Type B pancreatic cell (in vitro differentiated cells): ENCODE measurements around the gene SNX15. TPM values are rescaled to one million over a fixed set of nuclear protein-coding genes. Genes with fewer than 3 reads are reported as not detected.

Experiments
- DNase-seq: peaks from one replicate; pipeline ENCODE4 v3.0.0; 2021; ENCODE audit warnings: mixed read lengths; ENCODE audit not compliant: unreplicated experiment; ENCODE audit errors: extremely low spot score
- H3K27ac Mint-ChIP-seq: 2 replicates; pipeline ENCODE4 v1.8.0; 2021; ENCODE audit warnings: mild to moderate bottlenecking, mixed read lengths
- H3K27me3 Mint-ChIP-seq: 2 replicates; pipeline ENCODE4 v1.8.0; 2021; ENCODE audit warnings: mixed read lengths
- H3K36me3 Mint-ChIP-seq: 2 replicates; pipeline ENCODE4 v1.8.0; 2021; ENCODE audit warnings: mixed read lengths
- H3K4me1 Mint-ChIP-seq: one replicate; pipeline ENCODE4 v1.8.0; 2021; ENCODE audit warnings: mixed read lengths; ENCODE audit not compliant: unreplicated experiment
- H3K4me3 Mint-ChIP-seq: 2 replicates; pipeline ENCODE4 v1.8.0; 2021; ENCODE audit warnings: mild to moderate bottlenecking, mixed read lengths
- H3K9me3 Mint-ChIP-seq: 2 replicates; pipeline ENCODE4 v1.8.0; 2021; ENCODE audit warnings: mixed read lengths
- CTCF ChIP-seq: fragments of 200-600 bp; sonication (generic); conservative IDR thresholded peaks from 2 replicates; pipeline ENCODE4 v1.5.0; 2021; ENCODE audit warnings: antibody characterized with exemption, mild to moderate bottlenecking
- microRNA-seq: library from miRNA; unstranded; fragments of <30 nt; microRNA quantifications from one replicate; pipeline ENCODE4, GENCODE V29; 2020
- total RNA-seq: library from RNA; stranded (reverse); gene quantifications from 2 replicates; pipeline ENCODE4 v1.2.1, GENCODE V29; 2021; ENCODE audit warnings: low replicate concordance

The SNX15 gene
- total RNA-seq, 1 donor from 2014 or later: 25.3 TPM

DNA sequence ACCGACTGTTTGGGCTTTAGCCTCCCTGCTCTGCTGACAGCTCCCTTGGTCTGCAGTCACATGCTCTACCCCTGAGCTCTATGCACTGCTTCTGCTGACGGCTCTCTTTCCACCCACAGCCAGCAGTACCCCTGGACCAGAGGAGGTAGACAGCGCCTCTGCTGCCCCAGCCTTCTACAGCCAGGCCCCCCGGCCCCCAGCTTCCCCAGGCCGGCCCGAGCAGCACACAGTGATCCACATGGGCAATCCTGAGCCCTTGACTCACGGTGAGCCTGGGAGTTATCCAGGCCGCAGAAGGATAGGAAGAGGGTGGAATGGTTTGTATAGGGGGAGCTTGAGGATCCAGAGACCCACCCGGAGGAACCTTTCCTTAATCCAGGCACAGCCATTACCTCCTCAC, 59.6 kb downstream of the SNX15 start:
- Mint-ChIP-seq H3K4me3 (no peak overlapping the region), H3K4me1 (peaks cover 10% of the 10 kb centered on the region), H3K36me3 (peaks cover 11% of the 10 kb centered on the region), H3K27me3 (no peaks in the 10 kb centered on the region), H3K27ac (no peak overlapping the region), H3K9me3 (no peaks in the 10 kb centered on the region)
- TF ChIP-seq CTCF: no peak
- no peak for DNase-seq

- Mint-ChIP-seq H3K4me3 (no peak overlapping the region), H3K27me3 (no peaks in the 10 kb centered on the region), H3K27ac (no peak overlapping the region), H3K4me1 (peaks cover 10% of the 10 kb centered on the region), H3K9me3 (no peaks in the 10 kb centered on the region), H3K36me3 (peaks cover 11% of the 10 kb centered on the region)
- no peak for DNase-seq
- no peak for TF ChIP-seq CTCF
These were observed 60.0 kb downstream of the SNX15 start for GRCh38 chr11:65087216-65087615.

DNA sequence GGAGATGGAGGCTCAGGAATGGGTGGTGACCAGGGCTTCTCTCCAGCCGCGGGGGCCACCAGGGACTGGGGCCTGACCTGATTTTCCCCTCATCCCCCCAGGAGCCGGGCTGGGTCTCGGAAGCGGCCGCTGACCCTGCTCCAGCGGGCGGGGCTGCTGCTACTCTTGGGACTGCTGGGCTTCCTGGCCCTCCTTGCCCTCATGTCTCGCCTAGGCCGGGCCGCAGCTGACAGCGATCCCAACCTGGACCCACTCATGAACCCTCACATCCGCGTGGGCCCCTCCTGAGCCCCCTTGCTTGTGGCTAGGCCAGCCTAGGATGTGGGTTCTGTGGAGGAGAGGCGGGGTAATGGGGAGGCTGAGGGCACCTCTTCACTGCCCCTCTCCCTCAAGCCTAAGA, 60.6 kb downstream of the SNX15 start:
- Mint-ChIP-seq H3K36me3 (peaks cover 11% of the 10 kb centered on the region), H3K27me3 (no peaks in the 10 kb centered on the region), H3K27ac (no peak overlapping the region), H3K4me3 (no peak overlapping the region), H3K9me3 (no peaks in the 10 kb centered on the region), H3K4me1 (peaks cover 7% of the 10 kb centered on the region)
- TF ChIP-seq CTCF: no peak
- no peak for DNase-seq

DNA sequence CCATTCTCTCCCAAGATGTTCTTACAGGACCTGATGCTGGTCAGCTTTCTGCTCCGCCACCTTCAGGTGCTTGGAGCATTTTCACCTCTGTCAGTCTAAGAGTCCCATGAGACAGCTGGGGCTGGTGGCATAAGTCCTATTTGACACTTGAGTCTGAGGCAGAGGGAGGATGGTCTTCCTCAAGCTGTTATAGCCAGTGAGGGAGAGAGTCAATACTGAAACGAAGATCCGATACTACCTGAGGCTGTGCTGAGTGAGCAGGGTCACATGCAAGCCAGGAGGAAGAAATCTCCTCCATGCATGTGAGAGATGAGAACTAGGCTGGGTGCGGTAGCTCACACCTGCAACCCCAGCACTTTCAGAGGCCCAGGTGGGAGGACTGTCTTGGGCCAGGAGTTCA, 62.4 kb downstream of the SNX15 start:
- no peak overlapping the region for H3K4me3 Mint-ChIP-seq
- H3K36me3 Mint-ChIP-seq: peaks cover 11% of the 10 kb centered on the region
- no peak for DNase-seq
- H3K27me3 Mint-ChIP-seq: no peaks in the 10 kb centered on the region
- no peak overlapping the region for H3K27ac Mint-ChIP-seq
- no peak for TF ChIP-seq CTCF
- H3K9me3 Mint-ChIP-seq: no peaks in the 10 kb centered on the region
- H3K4me1 Mint-ChIP-seq: peaks cover 4% of the 10 kb centered on the region

Small RNA genes within 50 kb of the gene (microRNA-seq; reads per million reads assigned to microRNA genes)
- gene MIR6879: 1.4 reads per million

Other genes starting within 250 kb of the SNX15 start
- 315 and 450 TPM in 2 replicates for gene SF1, start 248.9 kb upstream of the SNX15 start, total RNA-seq
- 8.6 and 20.2 TPM in 2 replicates for gene MAP4K2, start 224.2 kb upstream of the SNX15 start, total RNA-seq
- gene MEN1, start 216.9 kb upstream of the SNX15 start, total RNA-seq: 35.5 and 50.6 TPM in 2 replicates
- 20.1 and 47.7 TPM in 2 replicates for gene CDC42BPG, start 182.8 kb upstream of the SNX15 start, total RNA-seq
- 86.6 and 121 TPM in 2 replicates for gene EHD1, start 148.8 kb upstream of the SNX15 start, total RNA-seq
- 26.8 and 30.8 TPM in 2 replicates for gene ATG2A, start 110.2 kb upstream of the SNX15 start, total RNA-seq
- 14.8 and 19.4 TPM in 2 replicates for gene PPP2R5B, start 102.8 kb upstream of the SNX15 start, total RNA-seq
- gene GPHA2, start 91.5 kb upstream of the SNX15 start, total RNA-seq: 0.85 TPM in 1 of 2 replicates, not detected in the other
- gene MAJIN, start 55.3 kb upstream of the SNX15 start, total RNA-seq: not detected in 2 replicates
- 1.0 TPM in 2 replicates for gene BATF2, start 30.5 kb upstream of the SNX15 start, total RNA-seq
- 63.0 and 65.8 TPM in 2 replicates for gene ARL2, start 13.3 kb upstream of the SNX15 start, total RNA-seq
- gene SAC3D1, start 13.8 kb downstream of the SNX15 start, total RNA-seq: 16.7 and 21.9 TPM in 2 replicates
- 1.2 and 4.3 TPM in 2 replicates for gene NAALADL1, start 31.1 kb downstream of the SNX15 start, total RNA-seq
- 18.7 and 39.3 TPM in 2 replicates for gene CDCA5, start 56.6 kb downstream of the SNX15 start, total RNA-seq
- gene ZFPL1, start 56.8 kb downstream of the SNX15 start, total RNA-seq: 35.9 and 49.1 TPM in 2 replicates
- gene VPS51, start 68.8 kb downstream of the SNX15 start, total RNA-seq: 96.3 and 104 TPM in 2 replicates
- 52.2 and 61.3 TPM in 2 replicates for gene TM7SF2, start 84.4 kb downstream of the SNX15 start, total RNA-seq
- 11.4 and 12.2 TPM in 2 replicates for gene ZNHIT2, start 90.3 kb downstream of the SNX15 start, total RNA-seq
- gene FAU, start 94.7 kb downstream of the SNX15 start, total RNA-seq: 758 and 795 TPM in 2 replicates
- 49.1 and 54.8 TPM in 2 replicates for gene MRPL49, start 94.9 kb downstream of the SNX15 start, total RNA-seq
- 48.6 and 50.6 TPM in 2 replicates for gene SYVN1, start 107.1 kb downstream of the SNX15 start, total RNA-seq
- gene SPDYC, start 142.8 kb downstream of the SNX15 start, total RNA-seq: not detected in 2 replicates
- gene CAPN1, start 154.5 kb downstream of the SNX15 start, total RNA-seq: 225 and 505 TPM in 2 replicates
- 18.4 and 32.4 TPM in 2 replicates for gene POLA2, start 234.5 kb downstream of the SNX15 start, total RNA-seq